Esophagus muscularis mucosa (tissue), 4 donors: ENCODE measurements around the gene CRYGD. TPM values are rescaled to one million over a fixed set of nuclear protein-coding genes. Genes with fewer than 3 reads are reported as not detected.
"Not testable (repeated sequence)": the region's sequence is repeated elsewhere in the genome, so short reads cannot be mapped to it uniquely, and the experiment has no call there.

ENCODE experiments used
- DNase-seq: peaks from one replicate; pipeline ENCODE4 v3.0.0-alpha.2; 2017; ENCODE audit errors: extremely low spot score
- H3K27ac ChIP-seq, 4 donors: fragments of 200-600 bp; sonication (generic); replicated peaks in 1 of 4; 1 replicate in 3 of 4; 2 replicates in 1 of 4; pipeline ENCODE4 v1.5.1; 2016 to 2019; ENCODE audit warnings: mild to moderate bottlenecking in 1 of 4
- H3K27me3 ChIP-seq, 4 donors: fragments of 200-600 bp; sonication (generic); one replicate each; pipeline versions ENCODE4 v1.5.1 to v1.6.0; 2016 to 2019
- H3K36me3 ChIP-seq, 4 donors: fragments of 200-600 bp; sonication (generic); one replicate each; pipeline ENCODE4 v1.5.1; 2016 to 2019
- H3K4me1 ChIP-seq, 4 donors: fragments of 200-600 bp; sonication (generic); one replicate each; pipeline ENCODE4 v1.5.1; 2016 to 2019
- H3K4me3 ChIP-seq, 4 donors: fragments of 200-600 bp; sonication (generic); 1 replicate in 2 of 4; 2 replicates in 2 of 4; pipeline ENCODE4 v1.5.1; 2016 to 2019; ENCODE audit warnings: mild to moderate bottlenecking in 4 of 4, moderate library complexity in 1 of 4
- H3K9me3 ChIP-seq, 4 donors: fragments of 200-600 bp; sonication (generic); 1 replicate in 3 of 4; 2 replicates in 1 of 4; pipeline ENCODE4 v1.5.1; 2016 to 2019
- EP300 ChIP-seq: sonication (generic); formaldehyde crosslinking; IDR thresholded peaks from one replicate; pipeline ENCODE4 v1.6.1; 2017; ENCODE audit warnings: antibody characterized with exemption
- POLR2A ChIP-seq: fragments of 450-650 bp; IDR thresholded peaks from one replicate; pipeline ENCODE4 v1.6.1; 2017; ENCODE audit warnings: antibody characterized with exemption, moderate library complexity, mild to moderate bottlenecking, low read depth
- POLR2AphosphoS5 ChIP-seq, 2 donors: sonication (generic); formaldehyde crosslinking; IDR thresholded peaks; one replicate each; pipeline ENCODE4 v1.6.1; 2017; ENCODE audit warnings: antibody characterized with exemption in 2 of 2
- WGBS: methylation state at CpG from one replicate; pipeline ENCODE4 v1.1.5; 2018; 5-methylcytosine and 5-hydroxymethylcytosine counted together
- intact Hi-C: fragments of 100-400 bp; cut with DNase I; formaldehyde crosslinking; loops from one replicate; pipeline ENCODE4 v1.15.1; 2023
- total RNA-seq, 4 donors: library from RNA; depleted of rRNA; stranded (reverse); fragments of >200 nt; gene quantifications; one replicate each; pipeline versions ENCODE4 v1.1.0 to v1.2.1, GENCODE V29; 2016
- TF ChIP-seq, protein P1 (sequence below), 3 experiments: fragments of 200-600 bp in 2 of 3; fragments of 450-650 bp in 1 of 3; sonication (generic) in 2 of 3; IDR thresholded peaks; one replicate each; pipeline ENCODE4 v1.5.1; 2017 to 2019; ENCODE audit warnings: antibody characterized with exemption in 3 of 3, mild to moderate bottlenecking in 2 of 3, moderate library complexity in 1 of 3

The CRYGD gene
- not detected for total RNA-seq

DNA sequence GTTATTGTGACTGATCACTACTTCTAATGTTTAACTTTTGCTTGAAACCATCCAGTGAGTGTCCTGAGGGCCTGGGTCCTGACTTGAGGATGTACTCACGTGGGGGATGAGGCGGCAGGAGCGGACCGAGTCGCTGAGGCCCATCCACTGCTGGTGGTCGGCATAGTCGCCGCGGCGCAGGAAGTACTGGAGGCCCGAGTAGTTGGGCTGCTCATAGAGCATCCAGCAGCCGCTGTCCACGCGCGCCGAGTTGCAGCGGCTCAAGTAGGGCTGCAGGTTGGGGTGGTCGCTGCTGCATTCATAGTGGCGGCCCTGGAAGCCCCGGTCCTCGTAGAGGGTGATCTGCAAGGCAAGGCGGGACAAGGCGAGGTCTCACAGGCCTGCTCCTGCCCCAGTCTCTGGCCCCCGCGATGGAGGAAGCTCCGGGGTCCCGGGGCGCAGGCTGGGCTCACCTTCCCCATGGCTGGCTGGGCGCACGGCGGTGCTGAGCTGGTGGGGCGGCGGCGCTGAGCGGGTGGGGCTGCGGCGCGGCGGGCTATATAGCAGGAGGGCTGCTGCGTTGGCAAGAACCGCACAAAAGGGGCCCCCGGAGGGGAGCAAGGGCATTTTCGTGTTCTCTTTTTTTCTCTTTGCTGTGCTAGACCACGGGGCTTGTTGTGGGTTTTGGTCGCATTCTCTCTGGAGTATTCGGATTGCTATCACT, at the start of gene CRYGD:
Gene CRYGD (minus strand): TSS at position 512 of the 703 bp plus-strand sequence. CDS start 51 bp downstream, at position 461.
- Histone ChIP-seq H3K4me3 (peak within 1 kb of the TSS; percentile 11 to 38 (median 30)), H3K27me3 (peaks cover 0 to 25% (median 2%) of the 10 kb centered on the region in 4 donors)
- H3K36me3 ChIP-seq, intact Hi-C loops, H3K9me3 ChIP-seq, DNase-seq, H3K4me1 ChIP-seq, H3K27ac ChIP-seq: not testable (repeated sequence)
- WGBS = 22% methylated on average over 35 of the region's 46 CpGs

DNA sequence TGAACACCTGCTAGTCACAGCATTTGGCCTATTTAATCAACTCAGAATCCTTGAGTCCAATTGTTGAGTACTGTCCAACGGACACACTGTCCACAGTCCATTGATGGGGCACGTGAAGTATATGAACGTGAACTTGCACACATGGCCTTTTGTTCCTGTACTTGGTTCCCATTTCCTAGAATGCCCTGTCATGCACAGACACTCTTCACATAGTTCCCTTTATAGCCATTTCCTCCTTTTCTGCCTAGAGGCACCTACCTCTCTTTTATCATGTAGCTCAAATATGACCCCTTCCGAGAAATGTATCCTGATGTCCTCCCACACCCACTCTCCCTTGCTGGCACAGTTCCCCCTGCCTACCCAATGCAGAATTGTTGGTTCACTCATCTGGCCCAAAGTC, 47.8 kb upstream of the CRYGD start:
- no peak for DNase-seq
- no peak for TF ChIP-seq POLR2AphosphoS5 (IDR thresholded peaks at IDR 0.05)
- TF ChIP-seq EP300 = no peak
- TF ChIP-seq, protein P1, sequence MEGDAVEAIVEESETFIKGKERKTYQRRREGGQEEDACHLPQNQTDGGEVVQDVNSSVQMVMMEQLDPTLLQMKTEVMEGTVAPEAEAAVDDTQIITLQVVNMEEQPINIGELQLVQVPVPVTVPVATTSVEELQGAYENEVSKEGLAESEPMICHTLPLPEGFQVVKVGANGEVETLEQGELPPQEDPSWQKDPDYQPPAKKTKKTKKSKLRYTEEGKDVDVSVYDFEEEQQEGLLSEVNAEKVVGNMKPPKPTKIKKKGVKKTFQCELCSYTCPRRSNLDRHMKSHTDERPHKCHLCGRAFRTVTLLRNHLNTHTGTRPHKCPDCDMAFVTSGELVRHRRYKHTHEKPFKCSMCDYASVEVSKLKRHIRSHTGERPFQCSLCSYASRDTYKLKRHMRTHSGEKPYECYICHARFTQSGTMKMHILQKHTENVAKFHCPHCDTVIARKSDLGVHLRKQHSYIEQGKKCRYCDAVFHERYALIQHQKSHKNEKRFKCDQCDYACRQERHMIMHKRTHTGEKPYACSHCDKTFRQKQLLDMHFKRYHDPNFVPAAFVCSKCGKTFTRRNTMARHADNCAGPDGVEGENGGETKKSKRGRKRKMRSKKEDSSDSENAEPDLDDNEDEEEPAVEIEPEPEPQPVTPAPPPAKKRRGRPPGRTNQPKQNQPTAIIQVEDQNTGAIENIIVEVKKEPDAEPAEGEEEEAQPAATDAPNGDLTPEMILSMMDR (IDR thresholded peaks at IDR 0.05) = no peak
- TF ChIP-seq POLR2A = no peak

DNA sequence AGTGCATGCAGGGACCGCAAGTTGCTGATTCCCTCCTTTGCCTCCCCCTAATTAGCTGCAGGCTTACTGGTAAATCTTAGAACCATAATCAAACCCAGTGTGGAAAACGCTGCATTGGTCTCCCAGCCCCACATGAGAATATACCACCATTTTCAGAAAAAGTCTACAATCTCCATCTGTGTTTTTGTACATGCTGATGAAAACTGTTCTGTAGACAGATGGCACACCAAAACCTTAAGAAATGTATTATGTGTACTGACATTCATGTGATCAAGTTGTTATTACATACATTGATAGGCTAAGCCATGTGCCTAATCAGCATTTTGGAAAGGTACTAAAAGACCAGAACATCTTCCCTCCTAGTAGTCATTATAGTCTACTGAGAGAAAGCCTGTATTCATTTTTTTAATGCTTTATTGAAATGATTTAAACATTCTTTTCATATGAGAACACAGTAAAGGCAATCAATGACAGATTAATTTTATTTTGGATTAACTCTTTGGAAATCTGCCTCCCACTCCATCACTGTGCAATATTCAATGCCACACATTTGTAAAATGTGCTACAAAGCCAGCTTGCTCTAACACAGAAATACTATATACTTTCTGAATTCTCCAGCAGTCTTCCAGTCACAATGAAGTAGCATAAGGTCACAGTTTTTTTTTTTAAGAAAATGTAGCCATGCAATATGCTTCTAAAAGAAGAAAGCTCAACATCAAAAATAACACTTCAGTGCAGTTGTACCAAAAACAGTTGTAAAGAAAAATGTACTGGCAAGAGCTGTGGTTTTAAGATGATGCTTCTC, 40.8 kb upstream of the CRYGD start:
- H3K36me3 ChIP-seq = no peaks in the 10 kb centered on the region
- 87% methylated on average over 2 of the region's 2 CpGs for WGBS
- no peak overlapping the region for H3K27ac ChIP-seq
- H3K4me1 ChIP-seq = no peaks in the 10 kb centered on the region
- peaks cover 0 to 12% (median 0%) of the 10 kb centered on the region in 4 donors for H3K27me3 ChIP-seq
- H3K4me3 ChIP-seq = no peak overlapping the region
- intact Hi-C loops = no loop called here
- no peak for TF ChIP-seq EP300
- TF ChIP-seq, protein P1 (IDR thresholded peaks at IDR 0.05) = no peak
- TF ChIP-seq POLR2A = no peak
- TF ChIP-seq POLR2AphosphoS5 (IDR thresholded peaks at IDR 0.05) = no peak
- H3K9me3 ChIP-seq = no peaks in the 10 kb centered on the region
- no peak for DNase-seq

More for the DNA sequence above, 47.8 kb upstream of the CRYGD start:
- intact Hi-C loops = no loop called here
- H3K4me3 ChIP-seq = no peak overlapping the region
- peaks cover 0 to 8% (median 1%) of the 10 kb centered on the region in 4 donors for H3K4me1 ChIP-seq
- H3K9me3 ChIP-seq = no peaks in the 10 kb centered on the region
- 66% methylated on average over 4 of the region's 4 CpGs for WGBS
- H3K36me3 ChIP-seq = no peaks in the 10 kb centered on the region
- H3K27ac ChIP-seq = no peak overlapping the region
- H3K27me3 ChIP-seq = peaks cover 0 to 5% (median 0%) of the 10 kb centered on the region in 4 donors

DNA sequence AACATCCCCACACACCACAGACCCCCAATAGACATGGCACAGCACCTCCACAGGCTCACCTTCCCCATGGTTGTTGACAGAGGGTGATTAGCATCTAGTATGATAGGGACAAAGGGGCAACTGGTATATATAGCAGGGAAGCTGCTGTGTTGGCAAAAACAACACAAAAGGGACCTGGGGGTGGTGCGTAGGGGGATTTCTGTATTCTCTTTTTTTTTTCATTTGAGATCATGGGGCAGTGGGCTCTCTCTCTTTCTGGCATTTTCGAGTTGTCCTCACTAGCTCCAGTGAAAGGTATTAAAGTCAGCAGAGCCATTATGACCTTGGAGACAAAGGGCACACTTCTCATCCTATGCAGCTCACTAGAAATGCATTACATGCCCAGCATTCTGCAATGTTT, 39.2 kb upstream of the CRYGD start, which contains the start of gene CRYGA:
Gene CRYGA (minus strand): TSS at position 101 of the 400 bp plus-strand sequence. CDS start 33 bp downstream, at position 68.
- Histone ChIP-seq H3K9me3 (no peaks in the 10 kb centered on the region), H3K36me3 (no peaks in the 10 kb centered on the region), H3K27ac (no peak within 1 kb of the TSS), H3K4me1 (no peaks in the 10 kb centered on the region), H3K4me3 (no peak within 1 kb of the TSS), H3K27me3 (peaks cover 0 to 7% (median 0%) of the 10 kb centered on the region in 4 donors)
- no peak for DNase-seq
- no peak for TF ChIP-seq POLR2A
- TF ChIP-seq POLR2AphosphoS5 (IDR thresholded peaks at IDR 0.05) = no peak
- TF ChIP-seq, protein P1 (IDR thresholded peaks at IDR 0.05) = no peak
- no peak for TF ChIP-seq EP300
- WGBS = 92% methylated on average over 2 of the region's 2 CpGs
- intact Hi-C loops = no loop called here

DNA sequence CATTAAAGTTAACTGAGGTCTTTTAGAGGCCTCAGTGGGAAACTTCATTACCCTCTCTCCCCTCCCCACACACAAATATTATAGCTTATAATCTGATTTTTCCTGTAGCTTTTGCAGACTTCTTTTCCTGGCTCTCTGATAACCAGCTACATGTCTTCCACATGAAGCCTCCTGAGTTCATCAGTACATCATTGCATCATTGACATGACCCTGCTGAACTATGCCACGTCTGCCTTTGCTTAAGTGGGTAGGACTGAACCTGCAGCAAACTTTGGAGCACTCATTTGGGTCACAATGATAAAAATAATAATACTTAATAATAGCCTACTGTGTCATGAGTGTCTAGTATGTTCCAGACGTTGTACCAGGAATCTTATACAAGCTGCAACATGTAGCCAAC, 32.1 kb upstream of the CRYGD start:
- H3K36me3 ChIP-seq = no peaks in the 10 kb centered on the region
- H3K9me3 ChIP-seq = peaks cover 0 to 3% (median under 1%) of the 10 kb centered on the region in 4 donors
- H3K27ac ChIP-seq = no peak overlapping the region
- no peaks in the 10 kb centered on the region for H3K27me3 ChIP-seq
- H3K4me1 ChIP-seq = no peaks in the 10 kb centered on the region
- no peak overlapping the region for H3K4me3 ChIP-seq
- TF ChIP-seq POLR2AphosphoS5 (IDR thresholded peaks at IDR 0.05) (no peak), EP300 (no peak), POLR2A (no peak)
- TF ChIP-seq, protein P1 (IDR thresholded peaks at IDR 0.05) = no peak
- intact Hi-C loops = no loop called here
- DNase-seq = no peak
- WGBS = 69% methylated on average over 2 of the region's 2 CpGs
